H1 (cell line): Measurements from ENCODE around the gene GRK3. TPM values are rescaled to one million over a fixed set of nuclear protein-coding genes. Genes with fewer than 3 reads are reported as not detected.

ENCODE experiments used
- CTCF ChIA-PET: fragments of 300-600 bp; sonication (Branson Sonifier 250); formaldehyde crosslinking; loops from one replicate; lab custom pipeline; 2021; ENCODE audit not compliant: partially characterized antibody; lab: Charles Lee
- POLR2A ChIA-PET: fragments of 300-600 bp; sonication (Branson Sonifier 250); formaldehyde crosslinking; loops from one replicate; lab custom pipeline; 2021; ENCODE audit warnings: inconsistent platforms; ENCODE audit not compliant: partially characterized antibody; lab: Charles Lee
- DNase-seq, 2 experiments: peaks; one replicate each; pipeline versions ENCODE4 v3.0.0 to v3.0.0-alpha.2; 2010 to 2022; ENCODE audit warnings: low spot score in 2 of 2, low read depth in 1 of 2, mixed read lengths in 1 of 2
- FAIRE-seq: peaks from 2 replicates; lab custom pipeline; 2011; peaks lifted over from hg19 to GRCh38; lab: Jason Lieb, UNC
- H2AFZ ChIP-seq: 2 replicates; pipeline ENCODE4 v1.8.1; 2012; ENCODE audit warnings: low read length, inconsistent platforms
- H2AK5ac ChIP-seq: 2 replicates; pipeline ENCODE4 v1.6.1; 2013; ENCODE audit warnings: low read depth, low read length
- H2BK120ac ChIP-seq: replicated peaks from 2 replicates; pipeline ENCODE3; 2013; ENCODE audit warnings: low read depth, low read length, inconsistent platforms
- H2BK12ac ChIP-seq: 2 replicates; pipeline ENCODE4 v1.6.1; 2013; ENCODE audit warnings: low read depth, low read length
- H2BK15ac ChIP-seq: 2 replicates; pipeline ENCODE4 v1.6.1; 2013; ENCODE audit warnings: low read length
- H2BK20ac ChIP-seq: 2 replicates; pipeline ENCODE4 v1.6.1; 2013; ENCODE audit warnings: low read length
- H2BK5ac ChIP-seq: 2 replicates; pipeline ENCODE4 v1.6.1; 2013; ENCODE audit warnings: low read depth, low read length
- H3K14ac ChIP-seq: 2 replicates; pipeline ENCODE4 v1.6.1; 2013; ENCODE audit warnings: inconsistent platforms; ENCODE audit not compliant: insufficient read length
- H3K18ac ChIP-seq: 2 replicates; pipeline ENCODE4 v1.6.1; 2013; ENCODE audit warnings: low read length; ENCODE audit errors: extremely low read depth
- H3K23ac ChIP-seq: 2 replicates; pipeline ENCODE4 v1.6.1; 2013; ENCODE audit warnings: inconsistent platforms; ENCODE audit not compliant: insufficient read length
- H3K23me2 ChIP-seq: 2 replicates; pipeline ENCODE4 v1.6.1; 2013; ENCODE audit warnings: low read depth, low read length
- H3K27ac ChIP-seq: 2 replicates; pipeline ENCODE4 v1.6.1; 2011; ENCODE audit warnings: low read depth, low read length, inconsistent platforms
- H3K27me3 ChIP-seq, 4 experiments: replicated peaks in 1 of 4; 1 replicate in 1 of 4; 2 replicates in 3 of 4; pipeline versions ENCODE4 v1.6.1 to v1.8.1; 2011 to 2013; ENCODE audit warnings: low read length in 3 of 4, mild to moderate bottlenecking in 3 of 4, inconsistent platforms in 2 of 4, mixed read lengths in 2 of 4, moderate library complexity in 1 of 4; ENCODE audit not compliant: control insufficient read depth in 3 of 4, insufficient read depth in 3 of 4; ENCODE audit errors: extremely low read depth in 1 of 4
- H3K36me3 ChIP-seq, 4 experiments: 2 replicates each; pipeline versions ENCODE4 v1.6.1 to v1.8.1; 2011 to 2013; ENCODE audit warnings: mild to moderate bottlenecking in 4 of 4, low read length in 3 of 4, moderate library complexity in 2 of 4, control low read depth in 1 of 4, inconsistent platforms in 1 of 4; ENCODE audit not compliant: insufficient read depth in 4 of 4, control insufficient read depth in 2 of 4
- H3K4ac ChIP-seq: replicated peaks from 2 replicates; pipeline ENCODE3; 2013; ENCODE audit warnings: low read length, low read depth, mixed read lengths, inconsistent platforms; ENCODE audit not compliant: insufficient read length
- H3K4me1 ChIP-seq, 4 experiments: replicated peaks in 1 of 4; 1 replicate in 1 of 4; 2 replicates in 3 of 4; pipeline versions ENCODE4 v1.6.1 to v1.8.1; 2011 to 2013; ENCODE audit warnings: low read length in 3 of 4, inconsistent platforms in 2 of 4, mixed read lengths in 1 of 4; ENCODE audit not compliant: insufficient read depth in 4 of 4, control insufficient read depth in 3 of 4
- H3K4me2 ChIP-seq, 2 experiments: 2 replicates each; pipeline versions ENCODE4 v1.6.1 to v1.8.1; 2011 to 2013; ENCODE audit warnings: low read depth in 2 of 2, low read length in 2 of 2, control low read depth in 1 of 2, inconsistent platforms in 1 of 2, mild to moderate bottlenecking in 1 of 2; ENCODE audit not compliant: insufficient read depth in 1 of 2
- H3K4me3 ChIP-seq, 4 experiments: fragments of 200-600, 300-600 bp in 1 of 4; sonication (generic), shearing (Covaris generic), sonication (Bioruptor Twin) in 1 of 4; 2 replicates each; pipeline versions ENCODE4 v1.5.1 to v1.8.1; 2011 to 2016; ENCODE audit warnings: low read length in 4 of 4, low read depth in 3 of 4, control low read depth in 2 of 4, inconsistent platforms in 2 of 4, mild to moderate bottlenecking in 2 of 4, mixed read lengths in 1 of 4, moderate library complexity in 1 of 4; ENCODE audit not compliant: insufficient read depth in 2 of 4; ENCODE audit errors: extremely low read depth in 1 of 4
- H3K56ac ChIP-seq: replicated peaks from 2 replicates; pipeline ENCODE3; 2013; ENCODE audit warnings: low read depth, mild to moderate bottlenecking, mixed read lengths, low read length, inconsistent platforms; ENCODE audit not compliant: insufficient read length
- H3K79me1 ChIP-seq: 2 replicates; pipeline ENCODE4 v1.6.1; 2013; ENCODE audit warnings: low read depth, low read length, control low read depth
- H3K79me2 ChIP-seq, 2 experiments: 2 replicates each; pipeline versions ENCODE4 v1.6.1 to v1.8.1; 2012 to 2013; ENCODE audit warnings: low read length in 2 of 2, mild to moderate bottlenecking in 2 of 2, inconsistent platforms in 1 of 2; ENCODE audit not compliant: insufficient read depth in 2 of 2, control insufficient read depth in 1 of 2
- H3K9ac ChIP-seq, 4 experiments: replicated peaks in 1 of 4; 1 replicate in 1 of 4; 2 replicates in 3 of 4; pipeline versions ENCODE4 v1.6.1 to v1.8.1; 2011 to 2013; ENCODE audit warnings: low read depth in 3 of 4, low read length in 3 of 4, control low read depth in 2 of 4, mild to moderate bottlenecking in 2 of 4, moderate library complexity in 2 of 4, inconsistent platforms in 1 of 4; ENCODE audit errors: extremely low read depth in 1 of 4
- H3K9me3 ChIP-seq, 2 experiments: 2 replicates each; pipeline versions ENCODE4 v1.6.1 to v1.8.1; 2012 to 2013; ENCODE audit warnings: mild to moderate bottlenecking in 2 of 2, moderate library complexity in 2 of 2, control low read depth in 1 of 2, inconsistent platforms in 1 of 2, low read depth in 1 of 2, low read length in 1 of 2, mixed read lengths in 1 of 2; ENCODE audit not compliant: insufficient read depth in 2 of 2
- H4K20me1 ChIP-seq, 2 experiments: replicated peaks in 1 of 2; 2 replicates each; pipeline versions ENCODE3 to v1.8.1; 2011 to 2013; ENCODE audit warnings: inconsistent platforms in 2 of 2, low read length in 2 of 2, mild to moderate bottlenecking in 1 of 2; ENCODE audit not compliant: insufficient read depth in 2 of 2, control insufficient read depth in 1 of 2
- H4K5ac ChIP-seq: 2 replicates; pipeline ENCODE4 v1.6.1; 2013; ENCODE audit warnings: low read length, low read depth, mixed read lengths, inconsistent platforms; ENCODE audit not compliant: insufficient read length
- H4K8ac ChIP-seq: 2 replicates; pipeline ENCODE4 v1.8.0; 2013; ENCODE audit warnings: mild to moderate bottlenecking, moderate library complexity, low read length, inconsistent platforms; ENCODE audit not compliant: insufficient read depth; ENCODE audit errors: extremely low read depth
- H4K91ac ChIP-seq: replicated peaks from 2 replicates; pipeline ENCODE3; 2013; ENCODE audit warnings: low read length, mixed read lengths, inconsistent platforms; ENCODE audit not compliant: insufficient read length
- ASH2L ChIP-seq: fragments of 200-600, 300-600 bp; sonication (generic); IDR thresholded peaks from one replicate; pipeline ENCODE4 v1.7.1; 2017; ENCODE audit warnings: low read length
- CHD1 ChIP-seq: IDR thresholded peaks from 2 replicates; pipeline ENCODE4 v1.6.1; 2012; ENCODE audit warnings: low read depth, low read length, improper control_type of control experiment
- CTBP2 ChIP-seq: IDR thresholded peaks from 2 replicates; pipeline ENCODE4 v1.7.0; 2011; ENCODE audit warnings: borderline replicate concordance, mild to moderate bottlenecking, moderate library complexity, mixed read lengths, low read length; ENCODE audit not compliant: insufficient read depth, insufficient read length
- EP300 ChIP-seq, 2 experiments: IDR thresholded peaks; 1 replicate in 1 of 2; 2 replicates in 1 of 2; pipeline ENCODE4 v1.6.1; 2011 to 2012; ENCODE audit warnings: low read depth in 2 of 2, low read length in 2 of 2, mild to moderate bottlenecking in 2 of 2, borderline replicate concordance in 1 of 2, inconsistent platforms in 1 of 2, moderate library complexity in 1 of 2
- KDM5A ChIP-seq: fragments of 200-600 bp; IDR thresholded peaks from 2 replicates; pipeline ENCODE4 v1.7.1; 2012; ENCODE audit warnings: mild to moderate bottlenecking, low read length, inconsistent platforms, mixed read lengths
- MAFK ChIP-seq: IDR thresholded peaks from 2 replicates; pipeline ENCODE4 v1.6.1; 2012; ENCODE audit warnings: low read depth, mild to moderate bottlenecking, improper control_type of control experiment, low read length
- NANOG ChIP-seq: IDR thresholded peaks from 2 replicates; pipeline ENCODE4 v1.6.1; 2011; ENCODE audit warnings: low read length, low read depth, mild to moderate bottlenecking, inconsistent platforms; ENCODE audit not compliant: insufficient read depth, poor library complexity, severe bottlenecking
- NRF1 ChIP-seq: IDR thresholded peaks from 2 replicates; pipeline ENCODE4 v1.6.1; 2011; ENCODE audit warnings: mild to moderate bottlenecking, low read depth, low read length, improper control_type of control experiment
- PHF8 ChIP-seq: fragments of 200-600 bp; sonication (generic); conservative IDR thresholded peaks from 2 replicates; pipeline ENCODE4 v1.7.1; 2012; ENCODE audit warnings: low read depth, mild to moderate bottlenecking, inconsistent platforms, low read length, moderate library complexity
- POLR2AphosphoS5 ChIP-seq: IDR thresholded peaks from 2 replicates; pipeline ENCODE4 v1.6.1; 2011; ENCODE audit warnings: low read depth, low read length
- SUZ12 ChIP-seq: fragments of 200-600 bp; sonication (generic); IDR thresholded peaks from 2 replicates; pipeline ENCODE4 v1.6.1; 2012; ENCODE audit warnings: mild to moderate bottlenecking, inconsistent platforms, low read length, moderate library complexity, mixed read lengths
- TCF12 ChIP-seq: IDR thresholded peaks from 2 replicates; pipeline ENCODE4 v1.6.1; 2011; ENCODE audit warnings: low read depth, mild to moderate bottlenecking, low read length
- YY1 ChIP-seq: IDR thresholded peaks from 2 replicates; pipeline ENCODE4 v1.6.1; 2011; ENCODE audit warnings: low read depth, mild to moderate bottlenecking, low read length
- WGBS, 2 experiments: shearing (Covaris generic) in 1 of 2; methylation state at CpG; one replicate each; pipeline versions ENCODE4 v1.1.6 to v1.1.7; 2013 to 2015; ENCODE audit warnings: low lambda C conversion rate in 2 of 2, mixed read lengths in 2 of 2, inconsistent platforms in 1 of 2, low coverage in 1 of 2, missing lambda C conversion rate in 1 of 2; ENCODE audit not compliant: insufficient replicate concordance in 2 of 2, insufficient coverage in 1 of 2, insufficient read length in 1 of 2; ENCODE audit errors: extremely low coverage in 1 of 2, missing lambda C conversion rate in 1 of 2; 5-methylcytosine and 5-hydroxymethylcytosine counted together
- polyA plus RNA-seq, 7 experiments: library from polyadenylated mRNA; depleted of rRNA in 3 of 7; stranded (reverse) in 5 of 7; unstranded in 2 of 7; fragments of >200 nt in 5 of 7; fragments of 200-250 nt in 2 of 7; gene quantifications; 1 replicate in 5 of 7; 2 replicates in 1 of 7; 4 replicates in 1 of 7; pipeline versions ENCODE4 v1.2.1 to v1.2.3, GENCODE V29; 2011 to 2013; ENCODE audit warnings: missing spikeins in 2 of 7, mixed read lengths in 2 of 7
- total RNA-seq: library from RNA; stranded (reverse); fragmentation: NEBNext Ultra II Directional; extraction: Animal tissue kit (Norgen Biotek cat#: 25700); gene quantifications from 2 replicates; pipeline ENCODE4 v1.2.1, GENCODE V29; 2021
- TF ChIP-seq, protein P1 (sequence below): IDR thresholded peaks from 2 replicates; pipeline ENCODE4 v1.6.1; 2011; ENCODE audit warnings: low read length, improper control_type of control experiment

The GRK3 gene
- total and polyA plus RNA-seq, 2 of the 8 experiments (the other 6 are each of a cell fraction or from before 2014, with no cell fraction given) = 7.5 to 35.3 TPM

DNA sequence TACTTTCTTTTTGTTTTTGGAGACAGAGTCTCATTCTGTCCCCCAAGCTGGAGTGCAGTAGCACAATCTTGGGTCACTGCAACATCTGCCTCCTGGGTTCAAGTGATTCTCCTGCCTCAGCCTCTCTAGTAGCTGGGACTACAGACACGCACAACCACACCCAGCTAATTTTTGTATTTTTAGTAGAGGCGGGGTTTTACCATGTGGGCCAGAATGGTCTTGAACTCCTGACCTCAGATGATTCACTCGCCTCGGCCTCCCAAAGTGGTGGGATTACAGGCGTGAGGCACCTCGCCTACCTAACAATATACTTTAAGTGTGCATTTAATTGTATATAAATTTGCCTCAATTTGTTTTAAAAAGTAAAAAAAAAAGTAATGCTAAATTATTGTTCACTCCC is 38.4 kb downstream of the GRK3 start:
- Histone ChIP-seq H2AK5ac (no peak overlapping the region), H3K4ac (no peak overlapping the region), H3K9ac (no peak overlapping the region), H3K36me3 (no peaks in the 10 kb centered on the region), H4K20me1 (peaks cover 0 to 2% of the 10 kb centered on the region in 2 experiments), H2BK12ac (no peak overlapping the region), H2AFZ (no peak overlapping the region), H3K23ac (no peak overlapping the region), H3K56ac (no peak overlapping the region), H2BK5ac (no peak overlapping the region), H3K27ac (no peak overlapping the region), H2BK20ac (no peak overlapping the region), H3K18ac (no peak overlapping the region), H3K4me3 (no peak overlapping the region), H4K91ac (no peak overlapping the region), H3K4me1 (no peaks in the 10 kb centered on the region), H3K27me3 (no peaks in the 10 kb centered on the region), H3K23me2 (no peaks in the 10 kb centered on the region), H3K9me3 (no peaks in the 10 kb centered on the region), H3K14ac (no peak overlapping the region), H2BK15ac (no peak overlapping the region), H4K5ac (no peak overlapping the region), H4K8ac (no peak overlapping the region), H3K79me1 (peaks cover 3% of the 10 kb centered on the region; the same call in 1 of the 2 replicates), H3K79me2 (peaks cover 0 to 10% of the 10 kb centered on the region in 2 experiments; a peak in 1 of 4 replicates), H3K4me2 (no peak overlapping the region), H2BK120ac (no peak overlapping the region)
- DNase-seq (no peak), FAIRE-seq (no peak)
- POLR2A ChIA-PET = no interaction called here
- CTCF ChIA-PET = interaction anchor here (0.5 kb wide), 1 partner anchor 116 kb away, joined by 4 read pairs; no protein-coding TSS in a partner anchor
- WGBS, 2 experiments = 90% methylated on average over 6 of the region's 6 CpGs; no CpG with 5 or more reads in 1 of the 2 experiments
- TF ChIP-seq ASH2L (no peak), NRF1 (no peak), EP300 (IDR thresholded peaks at IDR 0.05; ENCODE audit: borderline replicate concordance in 1 of 2, low read depth in 2 of 2, low read length in 2 of 2) (no peak), YY1 (no peak), PHF8 (no peak), POLR2AphosphoS5 (no peak), CHD1 (no peak), CTBP2 (no peak), MAFK (no peak), SUZ12 (no peak), KDM5A (no peak), NANOG (no peak), TCF12 (no peak)
- TF ChIP-seq, protein P1, sequence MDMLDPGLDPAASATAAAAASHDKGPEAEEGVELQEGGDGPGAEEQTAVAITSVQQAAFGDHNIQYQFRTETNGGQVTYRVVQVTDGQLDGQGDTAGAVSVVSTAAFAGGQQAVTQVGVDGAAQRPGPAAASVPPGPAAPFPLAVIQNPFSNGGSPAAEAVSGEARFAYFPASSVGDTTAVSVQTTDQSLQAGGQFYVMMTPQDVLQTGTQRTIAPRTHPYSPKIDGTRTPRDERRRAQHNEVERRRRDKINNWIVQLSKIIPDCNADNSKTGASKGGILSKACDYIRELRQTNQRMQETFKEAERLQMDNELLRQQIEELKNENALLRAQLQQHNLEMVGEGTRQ = no peak
